ENCODE data around the gene EDNRA.

EDNRA gene

GRCh38 chr4:147496500-147496899 lies 15.6 kb downstream of the EDNRA start:
- in situ Hi-C loops (cut with HindIII; ENCODE audit: low sequenced_read_pairs), result no loop called here

- in situ Hi-C loops (cut with HindIII; ENCODE audit: low sequenced_read_pairs), result no loop called here
Measured at GRCh38 chr4:147498031-147498660, 17.2 kb downstream of the EDNRA start.

GRCh38 chr4:147508346-147508745 lies 27.4 kb downstream of the EDNRA start:
- in situ Hi-C loops (cut with HindIII; ENCODE audit: low sequenced_read_pairs), result no loop called here

- in situ Hi-C loops (cut with HindIII; ENCODE audit: low sequenced_read_pairs), result no loop called here
Measured at GRCh38 chr4:147509386-147509785, 28.5 kb downstream of the EDNRA start.

- in situ Hi-C loops (cut with HindIII; ENCODE audit: low sequenced_read_pairs), result no loop called here
Measured at GRCh38 chr4:147510962-147511668, 30.2 kb downstream of the EDNRA start.

GRCh38 chr4:147513091-147513490 lies 32.2 kb downstream of the EDNRA start:
- in situ Hi-C loops (cut with HindIII; ENCODE audit: low sequenced_read_pairs), result no loop called here

- in situ Hi-C loops (cut with HindIII; ENCODE audit: low sequenced_read_pairs), result no loop called here
Measured at GRCh38 chr4:147513952-147514351, 33.1 kb downstream of the EDNRA start.

- in situ Hi-C loops (cut with HindIII; ENCODE audit: low sequenced_read_pairs), result no loop called here
Measured at GRCh38 chr4:147515220-147515936, 34.5 kb downstream of the EDNRA start.

GRCh38 chr4:147516133-147516532 lies 35.2 kb downstream of the EDNRA start:
- in situ Hi-C loops (cut with HindIII; ENCODE audit: low sequenced_read_pairs), result no loop called here

- in situ Hi-C loops (cut with HindIII; ENCODE audit: low sequenced_read_pairs), result no loop called here
Measured at GRCh38 chr4:147518086-147518485, 37.2 kb downstream of the EDNRA start.

- in situ Hi-C loops (cut with HindIII; ENCODE audit: low sequenced_read_pairs), result no loop called here
Measured at GRCh38 chr4:147518846-147519767, 38.2 kb downstream of the EDNRA start.

- in situ Hi-C loops (cut with HindIII; ENCODE audit: low sequenced_read_pairs), result no loop called here
Measured at GRCh38 chr4:147524601-147525000, 43.7 kb downstream of the EDNRA start.

- in situ Hi-C loops (cut with HindIII; ENCODE audit: low sequenced_read_pairs), result no loop called here
Measured at GRCh38 chr4:147525494-147526271, 44.8 kb downstream of the EDNRA start.

GRCh38 chr4:147526272-147526654 lies 45.4 kb downstream of the EDNRA start:
- in situ Hi-C loops (cut with HindIII; ENCODE audit: low sequenced_read_pairs), result no loop called here

GRCh38 chr4:147528054-147528453 lies 47.2 kb downstream of the EDNRA start:
- in situ Hi-C loops (cut with HindIII; ENCODE audit: low sequenced_read_pairs), result no loop called here

- in situ Hi-C loops (cut with HindIII; ENCODE audit: low sequenced_read_pairs), result no loop called here
Measured at GRCh38 chr4:147530134-147530533, 49.2 kb downstream of the EDNRA start.

- in situ Hi-C loops (cut with HindIII; ENCODE audit: low sequenced_read_pairs), result no loop called here
Measured at GRCh38 chr4:147530723-147531122, 49.8 kb downstream of the EDNRA start.

GRCh38 chr4:147532896-147533295 lies 52.0 kb downstream of the EDNRA start:
- in situ Hi-C loops (cut with HindIII; ENCODE audit: low sequenced_read_pairs), result no loop called here

- in situ Hi-C loops (cut with HindIII; ENCODE audit: low sequenced_read_pairs), result no loop called here
Measured at GRCh38 chr4:147533331-147533730, 52.4 kb downstream of the EDNRA start.

- in situ Hi-C loops (cut with HindIII; ENCODE audit: low sequenced_read_pairs), result no loop called here
Measured at GRCh38 chr4:147535124-147535523, 54.2 kb downstream of the EDNRA start.
